HepG2 (cell line): ENCODE data around the gene KIN. TPM values are rescaled to one million over a fixed set of nuclear protein-coding genes. Genes with fewer than 3 reads are reported as not detected.

ENCODE experiments used
- CBX5 ChIP-seq: sonication (generic); formaldehyde crosslinking; IDR thresholded peaks from 2 replicates; pipeline ENCODE4 v1.4.0; 2020; ENCODE audit warnings: missing genetic modification reagents, borderline replicate concordance
- JUN ChIP-seq: sonication (generic); formaldehyde crosslinking; IDR thresholded peaks from 2 replicates; pipeline ENCODE4 v1.4.0; 2020; ENCODE audit warnings: mild to moderate bottlenecking, missing genetic modification reagents
- KAT2B ChIP-seq: fragments of 150-350 bp; IDR thresholded peaks from 2 replicates; pipeline ENCODE4 v1.6.1; 2014; ENCODE audit warnings: low read depth, low read length, borderline replicate concordance
- MTF2 ChIP-seq: sonication (generic); formaldehyde crosslinking; IDR thresholded peaks from 2 replicates; pipeline ENCODE4 v1.5.0; 2020; ENCODE audit warnings: missing genetic modification reagents, borderline replicate concordance
- NFYC ChIP-seq: IDR thresholded peaks from 2 replicates; pipeline ENCODE4 v1.6.1; 2016; ENCODE audit warnings: missing genetic modification reagents, missing compliant biosample characterization
- PHB2 ChIP-seq: fragments of 450-650 bp; IDR thresholded peaks from 2 replicates; pipeline ENCODE4 v1.6.1; 2018; ENCODE audit not compliant: partially characterized antibody
- PPARG ChIP-seq: conservative IDR thresholded peaks from 2 replicates; pipeline ENCODE4 v1.6.1; 2016; ENCODE audit warnings: missing biosample characterization, missing genetic modification reagents
- RARA ChIP-seq: IDR thresholded peaks from 2 replicates; pipeline ENCODE4 v1.6.1; 2016; ENCODE audit warnings: missing genetic modification reagents, missing compliant biosample characterization
- SIN3B ChIP-seq: fragments of 150-350 bp; IDR thresholded peaks from 2 replicates; pipeline ENCODE4 v1.6.1; 2014; ENCODE audit warnings: low read length
- SRSF9 ChIP-seq: fragments of 200-400 bp; formaldehyde crosslinking; IDR thresholded peaks from 2 replicates; pipeline ENCODE4 v1.6.1; 2018; ENCODE audit warnings: borderline replicate concordance, mild to moderate bottlenecking, low read depth, low read length; ENCODE audit not compliant: insufficient read depth, poor library complexity, severe bottlenecking
- TSC22D2 ChIP-seq: sonication (generic); formaldehyde crosslinking; IDR thresholded peaks from 2 replicates; pipeline ENCODE4 v1.5.1; 2020; ENCODE audit warnings: missing genetic modification reagents, mild to moderate bottlenecking, borderline replicate concordance
- ZC3H13 ChIP-seq: sonication (generic); formaldehyde crosslinking; IDR thresholded peaks from 2 replicates; pipeline ENCODE4 v1.8.1; 2023; ENCODE audit warnings: mild to moderate bottlenecking, missing genetic modification reagents, moderate library complexity
- ZNF121 ChIP-seq: sonication (generic); formaldehyde crosslinking; IDR thresholded peaks from 2 replicates; pipeline ENCODE4 v1.5.0; 2020; ENCODE audit warnings: mild to moderate bottlenecking, missing genetic modification reagents
- ZNF326 ChIP-seq: sonication (generic); formaldehyde crosslinking; IDR thresholded peaks from 2 replicates; pipeline ENCODE4 v1.4.0; 2020; ENCODE audit warnings: missing genetic modification reagents, borderline replicate concordance
- ZNF34 ChIP-seq: sonication (generic); formaldehyde crosslinking; IDR thresholded peaks from 2 replicates; pipeline ENCODE4 v1.4.0; 2020; ENCODE audit warnings: mild to moderate bottlenecking, missing genetic modification reagents, borderline replicate concordance
- ZNF589 ChIP-seq: sonication (generic); formaldehyde crosslinking; conservative IDR thresholded peaks from 2 replicates; pipeline ENCODE4 v1.8.0; 2022; ENCODE audit warnings: mild to moderate bottlenecking, moderate library complexity, missing genetic modification reagents
- ZNF670 ChIP-seq: sonication (generic); formaldehyde crosslinking; IDR thresholded peaks from 2 replicates; pipeline ENCODE4 v1.8.0; 2022; ENCODE audit warnings: mild to moderate bottlenecking, missing genetic modification reagents, borderline replicate concordance
- ZNF703 ChIP-seq: sonication (generic); formaldehyde crosslinking; IDR thresholded peaks from 2 replicates; pipeline ENCODE4 v1.5.1; 2020; ENCODE audit warnings: missing genetic modification reagents, mild to moderate bottlenecking, moderate library complexity, borderline replicate concordance
- polyA plus RNA-seq, 8 experiments: library from polyadenylated mRNA; depleted of rRNA in 3 of 8; stranded (reverse) in 7 of 8; unstranded in 1 of 8; fragments of >200 nt; fragmentation: Illumina TruSeq in 4 of 8; extraction: Trizol in 4 of 8; gene quantifications; 2 replicates each; pipeline versions ENCODE4 v1.2.1 to v1.2.3, GENCODE V29; 2011 to 2016; ENCODE audit warnings: low read depth in 4 of 8, missing spikeins in 1 of 8, mixed read lengths in 1 of 8; ENCODE audit not compliant: insufficient read depth in 1 of 8
- total RNA-seq, 5 experiments: library from RNA; depleted of rRNA; stranded (reverse); fragments of >200 nt; fragmentation: Illumina TruSeq; extraction: Trizol; gene quantifications; 2 replicates each; pipeline ENCODE4 v1.2.3, GENCODE V29; 2016; ENCODE audit warnings: low read depth in 1 of 5
- TF ChIP-seq, protein P1 (sequence below): sonication (generic); formaldehyde crosslinking; IDR thresholded peaks from 2 replicates; pipeline ENCODE4 v1.4.0; 2020; ENCODE audit warnings: missing genetic modification reagents
- TF ChIP-seq, protein P2 (sequence below): sonication (generic); formaldehyde crosslinking; IDR thresholded peaks from 2 replicates; pipeline ENCODE4 v1.4.0; 2020; ENCODE audit warnings: missing genetic modification reagents, mild to moderate bottlenecking, borderline replicate concordance
- TF ChIP-seq, protein P3 (sequence below): sonication (generic); formaldehyde crosslinking; IDR thresholded peaks from 2 replicates; pipeline ENCODE4 v1.5.0; 2020; ENCODE audit warnings: mild to moderate bottlenecking, missing genetic modification reagents
- TF ChIP-seq, protein P4 (sequence below): sonication (generic); formaldehyde crosslinking; IDR thresholded peaks from 2 replicates; pipeline ENCODE4 v1.4.0; 2020; ENCODE audit warnings: missing genetic modification reagents
- TF ChIP-seq, protein P5 (sequence below): IDR thresholded peaks from 2 replicates; pipeline ENCODE4 v1.6.1; 2018; ENCODE audit warnings: missing genetic modification reagents, mild to moderate bottlenecking, missing compliant biosample characterization

KIN gene
- total and polyA plus RNA-seq, 2 of the 13 experiments (the other 11 are each of a cell fraction or from before 2014, with no cell fraction given): 4.9 to 23.2 TPM

DNA sequence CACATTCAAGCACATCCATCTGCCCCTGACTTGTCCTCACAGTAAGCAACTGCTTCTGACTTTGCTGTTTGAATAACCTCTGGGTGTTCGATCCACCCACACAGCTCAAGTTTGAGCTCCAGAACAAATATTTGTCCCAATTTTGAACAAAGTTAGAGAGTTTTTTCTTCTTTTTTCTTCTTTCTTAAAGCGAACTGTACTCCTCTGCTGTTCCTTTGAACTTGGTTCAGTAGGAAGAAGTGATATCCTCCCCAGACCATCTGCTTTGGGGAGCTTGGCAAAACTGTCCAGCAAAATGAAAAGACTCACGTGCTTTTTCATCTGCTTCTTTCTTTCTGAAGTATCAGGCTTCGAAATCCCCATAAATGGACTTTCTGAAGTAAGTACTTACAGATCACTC is 84.7 kb downstream of the KIN start, which contains the start of gene ITIH2 (continued):
- TF ChIP-seq, protein P1, sequence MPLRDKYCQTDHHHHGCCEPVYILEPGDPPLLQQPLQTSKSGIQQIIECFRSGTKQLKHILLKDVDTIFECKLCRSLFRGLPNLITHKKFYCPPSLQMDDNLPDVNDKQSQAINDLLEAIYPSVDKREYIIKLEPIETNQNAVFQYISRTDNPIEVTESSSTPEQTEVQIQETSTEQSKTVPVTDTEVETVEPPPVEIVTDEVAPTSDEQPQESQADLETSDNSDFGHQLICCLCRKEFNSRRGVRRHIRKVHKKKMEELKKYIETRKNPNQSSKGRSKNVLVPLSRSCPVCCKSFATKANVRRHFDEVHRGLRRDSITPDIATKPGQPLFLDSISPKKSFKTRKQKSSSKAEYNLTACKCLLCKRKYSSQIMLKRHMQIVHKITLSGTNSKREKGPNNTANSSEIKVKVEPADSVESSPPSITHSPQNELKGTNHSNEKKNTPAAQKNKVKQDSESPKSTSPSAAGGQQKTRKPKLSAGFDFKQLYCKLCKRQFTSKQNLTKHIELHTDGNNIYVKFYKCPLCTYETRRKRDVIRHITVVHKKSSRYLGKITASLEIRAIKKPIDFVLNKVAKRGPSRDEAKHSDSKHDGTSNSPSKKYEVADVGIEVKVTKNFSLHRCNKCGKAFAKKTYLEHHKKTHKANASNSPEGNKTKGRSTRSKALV (CRISPR knock-in tag): no peak
- no peak for TF ChIP-seq ZNF670 (CRISPR knock-in tag)
- TF ChIP-seq RARA (CRISPR knock-in tag): peak; percentile 82
- no peak for TF ChIP-seq PHB2
- no peak for TF ChIP-seq ZNF589 (CRISPR knock-in tag)
- TF ChIP-seq SRSF9: no peak
- no peak for TF ChIP-seq KAT2B
- TF ChIP-seq, protein P2, sequence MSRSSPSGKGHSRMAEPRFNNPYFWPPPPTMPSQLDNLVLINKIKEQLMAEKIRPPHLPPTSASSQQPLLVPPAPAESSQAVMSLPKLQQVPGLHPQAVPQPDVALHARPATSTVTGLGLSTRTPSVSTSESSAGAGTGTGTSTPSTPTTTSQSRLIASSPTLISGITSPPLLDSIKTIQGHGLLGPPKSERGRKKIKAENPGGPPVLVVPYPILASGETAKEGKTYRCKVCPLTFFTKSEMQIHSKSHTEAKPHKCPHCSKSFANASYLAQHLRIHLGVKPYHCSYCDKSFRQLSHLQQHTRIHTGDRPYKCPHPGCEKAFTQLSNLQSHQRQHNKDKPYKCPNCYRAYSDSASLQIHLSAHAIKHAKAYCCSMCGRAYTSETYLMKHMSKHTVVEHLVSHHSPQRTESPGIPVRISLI (CRISPR knock-in tag): peak; percentile 90
- TF ChIP-seq ZNF34 (CRISPR knock-in tag): no peak
- TF ChIP-seq CBX5 (CRISPR knock-in tag): no peak
- no peak for TF ChIP-seq SIN3B
- TF ChIP-seq TSC22D2 (CRISPR knock-in tag): no peak
- TF ChIP-seq MTF2 (CRISPR knock-in tag): no peak
- peak; percentile 44 for TF ChIP-seq PPARG
- TF ChIP-seq ZNF121 (CRISPR knock-in tag): no peak
- TF ChIP-seq JUN (CRISPR knock-in tag): no peak
- TF ChIP-seq, protein P3, sequence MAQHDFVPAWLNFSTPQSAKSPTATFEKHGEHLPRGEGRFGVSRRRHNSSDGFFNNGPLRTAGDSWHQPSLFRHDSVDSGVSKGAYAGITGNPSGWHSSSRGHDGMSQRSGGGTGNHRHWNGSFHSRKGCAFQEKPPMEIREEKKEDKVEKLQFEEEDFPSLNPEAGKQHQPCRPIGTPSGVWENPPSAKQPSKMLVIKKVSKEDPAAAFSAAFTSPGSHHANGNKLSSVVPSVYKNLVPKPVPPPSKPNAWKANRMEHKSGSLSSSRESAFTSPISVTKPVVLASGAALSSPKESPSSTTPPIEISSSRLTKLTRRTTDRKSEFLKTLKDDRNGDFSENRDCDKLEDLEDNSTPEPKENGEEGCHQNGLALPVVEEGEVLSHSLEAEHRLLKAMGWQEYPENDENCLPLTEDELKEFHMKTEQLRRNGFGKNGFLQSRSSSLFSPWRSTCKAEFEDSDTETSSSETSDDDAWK (CRISPR knock-in tag): no peak
- no peak for TF ChIP-seq NFYC
- TF ChIP-seq, protein P4, sequence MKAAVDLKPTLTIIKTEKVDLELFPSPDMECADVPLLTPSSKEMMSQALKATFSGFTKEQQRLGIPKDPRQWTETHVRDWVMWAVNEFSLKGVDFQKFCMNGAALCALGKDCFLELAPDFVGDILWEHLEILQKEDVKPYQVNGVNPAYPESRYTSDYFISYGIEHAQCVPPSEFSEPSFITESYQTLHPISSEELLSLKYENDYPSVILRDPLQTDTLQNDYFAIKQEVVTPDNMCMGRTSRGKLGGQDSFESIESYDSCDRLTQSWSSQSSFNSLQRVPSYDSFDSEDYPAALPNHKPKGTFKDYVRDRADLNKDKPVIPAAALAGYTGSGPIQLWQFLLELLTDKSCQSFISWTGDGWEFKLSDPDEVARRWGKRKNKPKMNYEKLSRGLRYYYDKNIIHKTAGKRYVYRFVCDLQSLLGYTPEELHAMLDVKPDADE: no peak
- no peak for TF ChIP-seq ZNF326 (CRISPR knock-in tag)
- no peak for TF ChIP-seq ZNF703 (CRISPR knock-in tag)
- TF ChIP-seq ZC3H13: no peak
- TF ChIP-seq, protein P5, sequence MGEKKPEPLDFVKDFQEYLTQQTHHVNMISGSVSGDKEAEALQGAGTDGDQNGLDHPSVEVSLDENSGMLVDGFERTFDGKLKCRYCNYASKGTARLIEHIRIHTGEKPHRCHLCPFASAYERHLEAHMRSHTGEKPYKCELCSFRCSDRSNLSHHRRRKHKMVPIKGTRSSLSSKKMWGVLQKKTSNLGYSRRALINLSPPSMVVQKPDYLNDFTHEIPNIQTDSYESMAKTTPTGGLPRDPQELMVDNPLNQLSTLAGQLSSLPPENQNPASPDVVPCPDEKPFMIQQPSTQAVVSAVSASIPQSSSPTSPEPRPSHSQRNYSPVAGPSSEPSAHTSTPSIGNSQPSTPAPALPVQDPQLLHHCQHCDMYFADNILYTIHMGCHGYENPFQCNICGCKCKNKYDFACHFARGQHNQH (CRISPR knock-in tag): peak; percentile 59; the same call in 1 of the 2 replicates
